Ureter (tissue), 1 donor: ENCODE data around the gene PDYN. TPM values are rescaled to one million over a fixed set of nuclear protein-coding genes. Genes with fewer than 3 reads are reported as not detected.
A peak's percentile ranks its signal among the peaks of the same experiment; 100 is the strongest.

Source experiments
- DNase-seq: peaks from one replicate; pipeline ENCODE4 v3.0.0-alpha.2; 2020; ENCODE audit warnings: low spot score
- total RNA-seq: library from RNA; stranded (reverse); gene quantifications from one replicate; pipeline ENCODE4 v1.2.4, GENCODE V29; 2023
- donor health status: DM: yes; HTN: yes; CAD: no.

The PDYN gene
- total RNA-seq, 1 donor from 2014 or later: not detected

- DNase-seq: peak; percentile 63
Measured at GRCh38 chr20:1934721-1935573, 58.9 kb downstream of the PDYN start.

GRCh38 chr20:1934156-1934555, 59.7 kb downstream of the PDYN start:
- DNase-seq: no peak

GRCh38 chr20:1933465-1933870, 60.4 kb downstream of the PDYN start:
- DNase-seq: no peak

- DNase-seq: no peak
Measured at GRCh38 chr20:1932971-1933370, 60.9 kb downstream of the PDYN start.

GRCh38 chr20:1931830-1932229, 62.0 kb downstream of the PDYN start:
- no peak for DNase-seq

- no peak for DNase-seq
Measured at GRCh38 chr20:1930165-1930564, 63.7 kb downstream of the PDYN start.

GRCh38 chr20:1929460-1929859, 64.4 kb downstream of the PDYN start:
- no peak for DNase-seq

GRCh38 chr20:1928782-1929181, 65.1 kb downstream of the PDYN start:
- DNase-seq: no peak

Other genes with a start within 250 kb of the PDYN start
- 14.5 TPM for gene SIRPA, start 98.7 kb downstream of the PDYN start, total RNA-seq
- 21.2 TPM for gene STK35, start 107.8 kb upstream of the PDYN start, total RNA-seq